GM20431 (cell line): ENCODE measurements around the gene OTUD3.
"Not testable (repeated sequence)": the region's sequence is repeated elsewhere in the genome, so short reads cannot be mapped to it uniquely, and the experiment has no call there.

Source experiments
- in situ Hi-C: fragments of 300-500 bp; cut with MseI, MboI; formaldehyde crosslinking; loops from one replicate; pipeline ENCODE4 v1.15.0; 2020; ENCODE audit warnings: low sequenced_read_pairs; ENCODE audit not compliant: unreplicated experiment

Gene OTUD3

GRCh38 chr1:19866758-19867157 is 15.4 kb upstream of the OTUD3 start:
- in situ Hi-C loops, result no loop called here

- in situ Hi-C loops, result not testable (repeated sequence)
Observed at GRCh38 chr1:19868575-19868974, 13.6 kb upstream of the OTUD3 start.

DNA sequence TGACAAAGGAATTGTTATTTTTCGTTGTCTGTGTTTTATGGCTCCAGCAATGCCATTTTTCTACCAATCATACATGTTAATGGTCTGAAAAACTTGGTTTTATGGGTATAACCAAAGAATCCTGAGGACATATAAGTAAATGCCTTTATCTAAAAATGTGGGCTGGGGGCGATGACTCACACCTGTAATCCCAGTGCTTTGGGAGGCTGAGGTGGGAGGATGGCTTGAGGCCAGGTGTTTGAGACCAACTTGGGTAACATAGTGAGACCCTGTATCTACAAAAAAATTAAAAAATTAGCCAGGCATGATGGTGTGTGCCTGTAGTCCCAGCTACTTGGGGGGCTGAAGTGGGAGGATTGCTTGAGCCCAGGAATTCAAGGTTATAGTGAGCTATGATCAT is 12.7 kb upstream of the OTUD3 start:
- in situ Hi-C loops, result not testable (repeated sequence)

DNA sequence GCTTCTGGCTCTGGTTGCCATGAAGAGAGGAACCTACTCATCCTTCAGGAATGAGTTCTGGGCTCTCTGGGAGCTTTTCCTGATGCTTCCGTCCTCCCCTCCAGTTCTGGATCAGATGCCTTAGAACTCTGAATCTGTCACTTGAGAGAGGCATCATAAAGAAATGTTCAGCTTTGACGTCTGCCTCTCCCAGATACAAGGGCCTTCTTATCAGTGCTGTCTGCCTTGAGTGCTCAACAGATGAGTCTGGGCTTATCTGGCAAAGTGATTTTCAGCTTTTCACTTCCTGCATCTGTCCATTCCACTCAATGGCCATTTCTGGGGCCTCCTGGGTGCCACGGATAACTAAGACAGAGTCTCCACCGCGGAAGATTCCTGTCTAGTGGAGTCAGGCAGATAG is 12.3 kb upstream of the OTUD3 start:
- in situ Hi-C loops, result no loop called here

- in situ Hi-C loops, result no loop called here
Observed at GRCh38 chr1:19872190-19872589, 10.0 kb upstream of the OTUD3 start.

GRCh38 chr1:19877181-19877750 is 4.9 kb upstream of the OTUD3 start:
- in situ Hi-C loops, result no loop called here

GRCh38 chr1:19877821-19878636 is 4.2 kb upstream of the OTUD3 start:
- in situ Hi-C loops, result no loop called here

DNA sequence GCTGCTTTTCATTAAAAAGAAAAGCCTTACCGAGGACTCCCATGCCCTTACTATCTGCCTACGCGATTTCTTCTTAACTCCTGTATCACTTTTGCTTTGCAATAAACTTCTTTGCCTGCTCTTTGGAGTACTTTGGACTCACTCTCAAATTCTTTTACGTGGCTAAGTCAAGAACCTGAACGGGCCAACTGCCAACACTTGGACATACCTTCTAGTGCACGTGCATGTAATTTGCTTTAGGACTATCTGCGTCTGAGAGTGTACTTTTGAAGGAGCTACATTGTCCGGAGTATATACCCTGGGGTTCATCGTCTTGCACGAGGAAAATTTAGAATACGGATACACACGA is 3.6 kb upstream of the OTUD3 start:
- in situ Hi-C loops, result no loop called here

DNA sequence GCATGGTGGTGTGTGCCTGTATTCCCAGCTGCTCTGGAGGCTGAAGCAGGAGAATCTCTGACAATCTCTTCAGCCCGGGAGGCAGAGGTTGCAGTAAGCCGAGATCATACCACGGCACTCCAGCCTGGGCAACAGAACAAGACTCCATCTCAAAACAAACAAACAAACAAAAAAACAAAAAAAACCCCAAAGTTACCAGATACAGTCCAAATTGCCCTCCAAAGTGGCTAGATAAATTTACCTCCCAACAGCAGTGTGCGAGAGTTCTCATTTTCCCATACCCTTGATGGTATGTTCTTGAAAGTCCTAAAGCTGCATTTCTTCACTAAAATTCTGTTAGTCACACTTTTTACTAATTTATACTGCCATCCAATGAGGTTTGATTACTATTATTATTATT is 3.0 kb upstream of the OTUD3 start:
- in situ Hi-C loops, result no loop called here

GRCh38 chr1:19879661-19880060 is 2.5 kb upstream of the OTUD3 start:
- in situ Hi-C loops, result no loop called here

DNA sequence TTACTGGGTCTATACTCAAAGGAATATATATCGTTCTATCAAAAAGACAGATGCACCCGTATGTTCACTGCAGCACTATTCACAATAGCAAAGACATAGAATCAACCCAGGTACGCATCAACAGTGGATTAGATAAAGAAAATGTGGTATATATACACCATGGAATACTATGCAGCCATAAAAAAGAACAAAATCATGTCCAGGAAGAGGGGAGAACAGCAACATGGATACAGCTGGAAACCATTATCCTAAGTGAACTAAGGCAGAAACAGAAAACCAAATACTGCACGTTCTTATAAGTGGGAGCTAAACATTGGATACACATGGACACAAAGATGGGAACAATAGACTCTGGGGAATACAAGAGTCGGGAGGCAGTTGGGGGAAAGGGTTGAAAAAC is 1.4 kb upstream of the OTUD3 start:
- in situ Hi-C loops, result not testable (repeated sequence)

DNA sequence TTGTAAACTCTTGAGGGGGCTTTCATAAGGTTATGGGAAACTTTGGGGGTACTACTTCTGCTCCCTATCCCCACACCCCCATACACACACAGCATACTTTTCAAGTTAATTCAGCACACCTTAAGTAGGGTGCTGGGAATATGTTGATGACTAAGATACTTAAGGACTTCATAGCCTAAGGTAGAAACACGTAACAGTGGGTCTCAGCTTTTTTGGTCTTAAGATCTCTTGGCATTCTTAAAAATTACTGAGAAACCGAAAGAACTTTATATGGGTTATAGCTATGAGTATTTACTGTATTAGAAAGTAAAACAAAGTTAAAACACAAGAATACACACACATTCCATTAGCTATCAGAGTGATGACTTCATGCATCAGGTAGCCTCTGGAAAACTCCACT is 2.1 kb downstream of the OTUD3 start:
- in situ Hi-C loops, result no loop called here

DNA sequence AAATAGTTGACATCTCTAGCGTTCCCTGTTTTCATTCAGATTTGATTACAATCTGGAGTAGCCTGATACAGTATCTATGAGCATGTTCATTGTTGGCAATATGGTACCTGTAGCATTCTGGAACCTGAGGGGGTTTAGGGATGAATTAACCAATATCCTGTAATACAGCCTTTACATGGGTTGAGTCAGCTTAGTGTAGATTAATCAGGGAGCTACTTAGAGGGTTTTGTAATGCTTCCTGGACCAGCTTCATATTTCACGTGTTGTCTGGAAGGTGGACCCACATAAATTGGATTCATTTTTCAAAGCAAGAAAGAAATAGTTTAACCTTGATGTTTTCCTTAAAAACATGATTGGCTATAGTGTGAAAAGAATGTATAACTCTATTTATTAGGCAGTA is 3.6 kb downstream of the OTUD3 start:
- in situ Hi-C loops, result no loop called here

- in situ Hi-C loops, result no loop called here
Observed at GRCh38 chr1:19888112-19888511, 5.9 kb downstream of the OTUD3 start.

GRCh38 chr1:19889656-19890055 is 7.5 kb downstream of the OTUD3 start:
- in situ Hi-C loops, result no loop called here

DNA sequence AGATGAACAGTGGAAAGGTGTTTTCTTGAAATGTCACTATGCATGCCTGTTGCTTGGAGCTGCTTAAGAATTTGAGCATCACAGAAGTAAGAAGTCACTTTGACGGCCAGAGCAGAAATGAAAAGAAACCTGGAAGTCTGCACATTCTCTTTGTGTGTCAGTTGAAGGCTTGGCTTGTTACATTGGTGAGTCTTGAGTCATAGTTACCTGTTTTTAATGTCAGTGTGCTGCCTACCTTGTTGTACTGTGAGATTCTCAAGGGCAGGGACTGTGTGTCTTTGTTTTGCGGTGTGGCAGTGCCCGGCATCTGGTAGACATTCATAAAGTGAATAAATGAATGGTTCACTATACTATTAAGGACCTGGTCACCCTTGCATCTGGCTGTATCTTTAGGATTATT is 9.9 kb downstream of the OTUD3 start:
- in situ Hi-C loops, result no loop called here

DNA sequence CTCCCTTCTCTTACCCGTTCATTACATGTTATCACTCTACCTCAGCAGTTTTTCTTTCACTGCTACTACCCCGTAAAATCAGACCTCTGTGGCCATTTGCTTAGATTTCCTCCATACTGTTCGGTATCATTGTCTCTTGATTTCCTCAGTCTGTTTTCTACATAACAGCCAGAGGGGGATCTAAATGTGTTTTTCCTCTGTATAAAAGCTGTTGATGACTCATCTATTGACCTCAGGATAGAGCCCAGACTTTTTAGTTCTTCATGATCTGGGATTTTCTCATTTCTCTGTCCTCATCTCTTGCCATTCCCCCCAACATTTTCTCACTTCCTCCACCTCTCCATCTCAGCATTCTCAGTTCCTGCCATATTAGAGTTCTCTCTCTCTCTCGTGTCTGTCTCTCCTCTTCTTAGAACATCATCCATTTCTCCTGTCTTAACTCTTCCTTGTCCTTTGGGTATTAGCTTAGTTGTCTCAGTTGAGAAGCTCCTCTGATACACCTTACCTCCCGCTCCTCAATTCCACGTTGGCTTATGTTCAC is 10.5 kb downstream of the OTUD3 start:
- in situ Hi-C loops, result no loop called here

- in situ Hi-C loops, result no loop called here
Observed at GRCh38 chr1:19893687-19894086, 11.5 kb downstream of the OTUD3 start.

DNA sequence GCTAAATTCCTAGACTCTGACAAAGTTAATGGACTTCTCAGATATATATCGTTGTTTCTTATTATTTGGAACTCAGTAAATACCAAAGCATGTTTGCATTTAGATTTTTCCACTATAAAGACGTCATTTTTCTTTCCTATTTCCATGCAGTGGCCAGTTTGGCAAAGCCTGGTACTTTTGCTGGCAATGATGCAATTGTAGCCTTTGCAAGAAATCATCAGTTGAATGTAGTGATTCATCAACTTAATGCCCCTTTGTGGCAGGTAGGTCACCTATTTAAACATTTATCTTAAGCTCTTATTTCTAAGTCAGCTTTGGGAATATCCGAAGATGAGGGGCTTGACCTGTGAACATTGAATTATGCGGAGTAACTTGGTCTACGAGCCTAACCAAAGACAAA is 12.0 kb downstream of the OTUD3 start:
- in situ Hi-C loops, result no loop called here

- in situ Hi-C loops, result no loop called here
Observed at GRCh38 chr1:19901653-19902052, 19.5 kb downstream of the OTUD3 start.

- in situ Hi-C loops, result no loop called here
Observed at GRCh38 chr1:19903621-19904020, 21.4 kb downstream of the OTUD3 start.

- in situ Hi-C loops, result no loop called here
Observed at GRCh38 chr1:19907456-19907855, 25.3 kb downstream of the OTUD3 start.
